Karpas-422 (cell line): ENCODE measurements around the gene TANGO2. TPM values are rescaled to one million over a fixed set of nuclear protein-coding genes. Genes with fewer than 3 reads are reported as not detected.

Experiments used
- DNase-seq: peaks from one replicate; pipeline ENCODE4 v3.0.0-alpha.2; 2015
- H2AFZ ChIP-seq: fragments of 200-600 bp; sonication (generic); 2 replicates; pipeline ENCODE4 v1.6.1; 2014; ENCODE audit warnings: antibody characterized with exemption, low read length, mixed read lengths
- H3K27ac ChIP-seq: fragments of 200-600 bp; sonication (generic); 2 replicates; pipeline ENCODE4 v1.5.1; 2014; ENCODE audit warnings: mild to moderate bottlenecking, low read length, moderate library complexity
- H3K27me3 ChIP-seq: fragments of 200-600 bp; sonication (generic); 2 replicates; pipeline ENCODE4 v1.6.1; 2014; ENCODE audit warnings: low read length, mixed read lengths
- H3K36me3 ChIP-seq: fragments of 200-600 bp; sonication (generic); 2 replicates; pipeline ENCODE4 v1.6.1; 2014; ENCODE audit warnings: low read length, mixed read lengths; ENCODE audit not compliant: insufficient read depth
- H3K4me1 ChIP-seq: fragments of 200-600 bp; sonication (generic); 2 replicates; pipeline ENCODE4 v1.6.1; 2014; ENCODE audit warnings: mild to moderate bottlenecking, low read length, mixed read lengths
- H3K4me2 ChIP-seq: fragments of 200-600 bp; sonication (generic); 2 replicates; pipeline ENCODE4 v1.6.1; 2014; ENCODE audit warnings: low read length, low read depth, mild to moderate bottlenecking; ENCODE audit not compliant: poor library complexity, severe bottlenecking
- H3K4me3 ChIP-seq: fragments of 200-600 bp; sonication (generic); 2 replicates; pipeline ENCODE4 v1.5.1; 2014; ENCODE audit warnings: mild to moderate bottlenecking, antibody characterized with exemption, low read length, mixed read lengths
- H3K79me2 ChIP-seq: fragments of 200-600 bp; sonication (generic); 2 replicates; pipeline ENCODE4 v1.6.1; 2014; ENCODE audit warnings: mild to moderate bottlenecking, low read length, mixed read lengths
- H3K9ac ChIP-seq: fragments of 200-600 bp; sonication (generic); 2 replicates; pipeline ENCODE4 v1.6.0; 2014; ENCODE audit warnings: low read length
- H3K9me2 ChIP-seq: fragments of 200-600 bp; sonication (generic), shearing (Covaris generic); replicated peaks from 2 replicates; pipeline ENCODE4 v1.6.0; 2014; ENCODE audit warnings: mild to moderate bottlenecking, low read length, moderate library complexity; ENCODE audit not compliant: insufficient read depth
- H3K9me3 ChIP-seq: fragments of 300-700, 200-600 bp; sonication (generic); 2 replicates; pipeline ENCODE4 v1.6.1; 2014; ENCODE audit warnings: low read length, mixed read lengths
- H4K20me1 ChIP-seq: fragments of 200-600 bp; sonication (generic); 2 replicates; pipeline ENCODE4 v1.6.1; 2014; ENCODE audit warnings: mild to moderate bottlenecking, antibody characterized with exemption, low read length, low read depth; ENCODE audit not compliant: insufficient read depth
- total RNA-seq: library from RNA; depleted of rRNA; stranded (reverse); fragments of >200 nt; shearing (Covaris generic); gene quantifications from 2 replicates; pipeline ENCODE4 v1.2.3, GENCODE V29; 2014; ENCODE audit warnings: low replicate concordance

Gene TANGO2
- total RNA-seq, 1 experiment from 2014 or later, result 39.0 TPM

GRCh38 chr22:19997561-19998231 lies 23.2 kb upstream of the TANGO2 start:
- H3K9ac ChIP-seq, result no peak overlapping the region
- no peak overlapping the region for H3K4me3 ChIP-seq
- no peaks in the 10 kb centered on the region for H3K36me3 ChIP-seq
- H3K4me2 ChIP-seq, result no peak overlapping the region
- DNase-seq, result no peak
- no peaks in the 10 kb centered on the region; the same call in 1 of the 2 replicates for H3K79me2 ChIP-seq
- H4K20me1 ChIP-seq, result peaks cover 17% of the 10 kb centered on the region; the same call in 1 of the 2 replicates
- no peaks in the 10 kb centered on the region for H3K9me2 ChIP-seq
- no peak overlapping the region for H3K27ac ChIP-seq
- H2AFZ ChIP-seq, result no peak overlapping the region
- H3K4me1 ChIP-seq, result no peaks in the 10 kb centered on the region
- no peaks in the 10 kb centered on the region for H3K27me3 ChIP-seq
- no peaks in the 10 kb centered on the region for H3K9me3 ChIP-seq

- Histone ChIP-seq H3K9me2 (no peaks in the 10 kb centered on the region), H4K20me1 (peaks cover 15% of the 10 kb centered on the region; the same call in 1 of the 2 replicates), H3K79me2 (no peaks in the 10 kb centered on the region; the same call in 1 of the 2 replicates), H2AFZ (no peak overlapping the region), H3K4me2 (no peak overlapping the region), H3K4me3 (no peak overlapping the region), H3K36me3 (peaks cover 5% of the 10 kb centered on the region; the same call in 1 of the 2 replicates), H3K9me3 (peaks cover 3% of the 10 kb centered on the region), H3K9ac (no peak overlapping the region), H3K4me1 (no peaks in the 10 kb centered on the region), H3K27me3 (no peaks in the 10 kb centered on the region), H3K27ac (no peak overlapping the region)
- DNase-seq, result no peak
Measured at GRCh38 chr22:19998232-19998951, 22.5 kb upstream of the TANGO2 start.

- no peaks in the 10 kb centered on the region for H3K9me2 ChIP-seq
- H3K4me1 ChIP-seq, result no peaks in the 10 kb centered on the region
Measured at GRCh38 chr22:19998991-19999820, 21.7 kb upstream of the TANGO2 start.

GRCh38 chr22:20000246-20001081 lies 20.4 kb upstream of the TANGO2 start:
- H4K20me1 ChIP-seq, result peaks cover 12% of the 10 kb centered on the region; the same call in 1 of the 2 replicates
- no peaks in the 10 kb centered on the region for H3K79me2 ChIP-seq
- H3K9me2 ChIP-seq, result no peaks in the 10 kb centered on the region
- no peak overlapping the region for H3K27ac ChIP-seq
- no peaks in the 10 kb centered on the region for H3K27me3 ChIP-seq
- H3K36me3 ChIP-seq, result peaks cover 18% of the 10 kb centered on the region
- no peak for DNase-seq
- H3K4me1 ChIP-seq, result no peaks in the 10 kb centered on the region
- H3K9ac ChIP-seq, result no peak overlapping the region
- H3K9me3 ChIP-seq, result peaks cover 17% of the 10 kb centered on the region
- no peak overlapping the region for H3K4me3 ChIP-seq
- H3K4me2 ChIP-seq, result no peak overlapping the region
- no peak overlapping the region for H2AFZ ChIP-seq

More at GRCh38 chr22:19998991-19999820, 21.7 kb upstream of the TANGO2 start:
- H3K27me3 ChIP-seq, result no peaks in the 10 kb centered on the region
- DNase-seq, result no peak
- no peak overlapping the region for H3K9ac ChIP-seq
- H3K4me2 ChIP-seq, result no peak overlapping the region
- peaks cover 11% of the 10 kb centered on the region for H3K9me3 ChIP-seq
- no peaks in the 10 kb centered on the region for H3K79me2 ChIP-seq
- no peak overlapping the region for H3K27ac ChIP-seq
- peaks cover 12% of the 10 kb centered on the region; the same call in 1 of the 2 replicates for H4K20me1 ChIP-seq
- peaks cover 8% of the 10 kb centered on the region for H3K36me3 ChIP-seq
- H3K4me3 ChIP-seq, result no peak overlapping the region
- no peak overlapping the region for H2AFZ ChIP-seq

GRCh38 chr22:20001082-20001638 lies 19.8 kb upstream of the TANGO2 start:
- no peak overlapping the region for H3K4me2 ChIP-seq
- no peaks in the 10 kb centered on the region for H3K4me1 ChIP-seq
- DNase-seq, result no peak
- no peak overlapping the region for H3K9ac ChIP-seq
- H2AFZ ChIP-seq, result no peak overlapping the region
- peaks cover 17% of the 10 kb centered on the region for H3K9me3 ChIP-seq
- no peaks in the 10 kb centered on the region for H3K9me2 ChIP-seq
- H3K36me3 ChIP-seq, result peaks cover 18% of the 10 kb centered on the region
- H3K27me3 ChIP-seq, result no peaks in the 10 kb centered on the region
- 0 out of 2 replicates have a peak, but pooled peaks cover 7% of the 10 kb centered on the region for H4K20me1 ChIP-seq
- no peaks in the 10 kb centered on the region for H3K79me2 ChIP-seq
- no peak overlapping the region for H3K27ac ChIP-seq
- H3K4me3 ChIP-seq, result no peak overlapping the region

GRCh38 chr22:20002128-20002527 lies 18.8 kb upstream of the TANGO2 start:
- Histone ChIP-seq H4K20me1 (0 out of 2 replicates have a peak, but pooled peaks cover 7% of the 10 kb centered on the region), H2AFZ (no peak overlapping the region), H3K79me2 (no peaks in the 10 kb centered on the region), H3K4me3 (no peak overlapping the region), H3K9ac (no peak overlapping the region), H3K36me3 (peaks cover 18% of the 10 kb centered on the region), H3K9me3 (peaks cover 17% of the 10 kb centered on the region), H3K4me1 (no peaks in the 10 kb centered on the region), H3K9me2 (no peaks in the 10 kb centered on the region), H3K27me3 (no peaks in the 10 kb centered on the region), H3K4me2 (no peak overlapping the region), H3K27ac (no peak overlapping the region)
- DNase-seq, result no peak

- H3K9me2 ChIP-seq, result no peaks in the 10 kb centered on the region
- H3K9ac ChIP-seq, result no peak overlapping the region
- H3K27me3 ChIP-seq, result no peaks in the 10 kb centered on the region
- no peak overlapping the region for H2AFZ ChIP-seq
- H3K36me3 ChIP-seq, result peaks cover 18% of the 10 kb centered on the region
- 0 out of 2 replicates have a peak, but pooled peaks cover 7% of the 10 kb centered on the region for H4K20me1 ChIP-seq
- no peak overlapping the region for H3K4me3 ChIP-seq
- DNase-seq, result no peak
- H3K9me3 ChIP-seq, result peaks cover 17% of the 10 kb centered on the region
- H3K4me1 ChIP-seq, result no peaks in the 10 kb centered on the region
- no peak overlapping the region for H3K27ac ChIP-seq
- no peaks in the 10 kb centered on the region for H3K79me2 ChIP-seq
- H3K4me2 ChIP-seq, result no peak overlapping the region
Measured at GRCh38 chr22:20002636-20003035, 18.3 kb upstream of the TANGO2 start.
